Ectodermal cell (in vitro differentiated cells): ENCODE data around the gene DIP2C.

ENCODE experiments used
- H3K27ac ChIP-seq: 2 replicates; pipeline ENCODE4 v1.7.0; 2013; ENCODE audit warnings: mild to moderate bottlenecking, low read depth, low read length; ENCODE audit not compliant: insufficient read depth, poor library complexity, severe bottlenecking
- H3K27me3 ChIP-seq: 2 replicates; pipeline ENCODE4 v1.7.0; 2013; ENCODE audit warnings: mild to moderate bottlenecking, low read length; ENCODE audit not compliant: insufficient read depth, control insufficient read depth, poor library complexity, severe bottlenecking
- H3K36me3 ChIP-seq: one replicate; pipeline ENCODE4 v1.7.0; 2013; ENCODE audit warnings: low read length; ENCODE audit not compliant: control insufficient read depth, insufficient read depth
- H3K4me1 ChIP-seq: one replicate; pipeline ENCODE4 v1.7.0; 2013; ENCODE audit warnings: low read length; ENCODE audit not compliant: control insufficient read depth, insufficient read depth
- H3K4me3 ChIP-seq: 2 replicates; pipeline ENCODE4 v1.7.0; 2013; ENCODE audit warnings: low read depth, low read length, control low read depth; ENCODE audit not compliant: insufficient read depth
- H3K9me3 ChIP-seq: 2 replicates; pipeline ENCODE4 v1.7.0; 2013; ENCODE audit warnings: mild to moderate bottlenecking, low read length, moderate library complexity; ENCODE audit not compliant: control insufficient read depth
- WGBS, 2 experiments: methylation state at CpG; one replicate each; pipeline ENCODE4 v1.1.7; 2013; ENCODE audit warnings: missing lambda C conversion rate in 2 of 2; 5-methylcytosine and 5-hydroxymethylcytosine counted together

Gene DIP2C

DNA sequence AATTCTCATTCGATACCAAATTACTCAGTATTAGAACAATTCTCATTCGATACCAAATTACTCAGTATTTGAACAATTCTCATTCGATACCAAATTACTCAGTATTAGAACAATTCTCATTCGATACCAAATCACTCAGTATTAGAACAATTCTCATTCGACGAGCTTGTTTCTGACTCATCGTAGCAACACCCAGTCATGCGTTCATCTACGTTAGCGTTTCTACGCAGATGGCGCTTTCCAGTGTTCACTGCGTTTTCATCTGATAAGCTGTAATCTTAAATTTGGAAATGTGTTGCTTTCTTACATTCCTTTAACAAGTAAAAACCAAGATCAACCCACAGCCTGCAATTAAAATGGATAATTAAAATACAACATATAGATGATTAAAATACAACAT is 277.9 kb downstream of the DIP2C start:
- Histone ChIP-seq H3K27ac (no peak overlapping the region), H3K27me3 (no peaks in the 10 kb centered on the region), H3K4me1 (no peaks in the 10 kb centered on the region), H3K9me3 (no peaks in the 10 kb centered on the region), H3K36me3 (peaks cover 4% of the 10 kb centered on the region), H3K4me3 (no peak overlapping the region)
- WGBS, 2 experiments, result 93 to 94% methylated on average over 11 to 13 of the region's 13 CpGs

DNA sequence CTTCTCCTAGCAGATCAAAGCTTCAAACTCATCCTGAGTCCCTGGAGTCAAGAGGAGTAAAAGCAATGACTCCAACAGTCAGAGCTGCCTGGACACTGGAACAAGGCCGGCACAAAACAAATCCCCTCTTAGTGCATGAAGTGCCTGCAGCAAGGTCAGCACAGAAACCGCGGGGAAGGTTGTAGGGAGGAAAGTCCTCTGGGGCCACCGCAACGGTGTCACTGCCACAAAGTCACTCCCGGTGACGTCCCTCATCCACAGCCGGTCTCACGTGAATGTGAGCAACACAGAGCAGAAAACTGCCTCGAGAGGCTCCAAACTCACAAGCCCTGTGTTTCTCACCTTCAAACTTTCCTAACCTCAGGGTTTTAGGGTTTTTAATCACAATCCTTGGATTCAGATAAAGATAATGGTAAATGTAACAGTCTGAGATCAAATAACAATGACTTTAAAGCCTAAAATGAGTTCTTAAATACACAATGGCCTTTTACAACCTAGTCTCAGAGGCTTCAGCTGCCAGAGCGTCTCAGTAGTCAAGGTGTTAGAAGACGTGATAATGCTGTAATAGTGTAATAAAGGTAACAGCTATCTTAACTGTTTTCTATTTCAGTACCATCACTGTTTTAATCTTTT is 279.9 kb downstream of the DIP2C start:
- Histone ChIP-seq H3K4me1 (no peaks in the 10 kb centered on the region), H3K36me3 (peaks cover 4% of the 10 kb centered on the region), H3K27ac (no peak overlapping the region), H3K27me3 (no peaks in the 10 kb centered on the region), H3K9me3 (no peaks in the 10 kb centered on the region), H3K4me3 (no peak overlapping the region)
- 93 to 94% methylated on average over 10 to 12 of the region's 12 CpGs for WGBS, 2 experiments

DNA sequence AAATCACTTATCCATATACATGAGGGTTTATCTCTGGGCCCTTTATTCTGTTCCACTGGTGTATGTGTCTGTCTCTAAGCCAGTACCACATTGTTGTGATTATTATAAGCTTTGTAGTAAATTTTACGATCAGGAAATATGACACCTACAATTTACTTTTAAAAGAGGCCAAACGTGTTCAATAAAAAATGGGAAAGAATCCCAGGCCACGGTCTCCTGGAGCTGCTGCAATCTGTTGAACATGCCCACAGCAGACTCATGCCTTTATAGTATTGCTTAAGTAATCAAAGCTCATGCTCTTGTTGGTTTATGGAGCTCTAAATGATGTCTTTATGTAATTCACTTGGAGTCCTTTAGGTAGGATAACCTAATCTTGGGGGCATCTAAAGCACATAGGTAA is 281.2 kb downstream of the DIP2C start:
- WGBS, 2 experiments, result 95 to 98% methylated on average over 3 of the region's 3 CpGs
- H3K27me3 ChIP-seq, result no peaks in the 10 kb centered on the region
- no peak overlapping the region for H3K27ac ChIP-seq
- no peak overlapping the region for H3K4me3 ChIP-seq
- H3K36me3 ChIP-seq, result peaks cover 4% of the 10 kb centered on the region
- no peaks in the 10 kb centered on the region for H3K4me1 ChIP-seq
- no peaks in the 10 kb centered on the region for H3K9me3 ChIP-seq

DNA sequence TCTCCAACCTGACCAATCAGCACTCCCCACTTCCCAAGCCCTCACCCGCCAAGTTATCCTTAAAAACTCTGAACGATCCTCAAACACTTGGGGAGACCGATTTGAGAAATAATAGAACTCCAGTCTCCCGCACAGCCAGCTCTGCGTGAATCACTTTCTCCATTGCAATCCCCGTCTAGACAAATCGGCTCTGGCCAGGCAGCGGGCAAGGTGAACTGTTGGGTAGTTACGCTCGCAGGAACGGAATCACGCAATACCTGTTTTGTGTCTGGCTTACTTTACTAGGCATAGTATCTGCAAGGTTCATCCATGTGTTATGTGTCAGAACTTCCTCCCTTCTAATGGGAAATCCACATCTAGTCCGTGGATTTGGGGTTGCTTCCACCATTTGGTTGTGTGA is 282.5 kb downstream of the DIP2C start:
- 94 to 95% methylated on average over 13 of the region's 13 CpGs for WGBS, 2 experiments
- peaks cover 4% of the 10 kb centered on the region for H3K36me3 ChIP-seq
- H3K4me1 ChIP-seq, result no peaks in the 10 kb centered on the region
- no peak overlapping the region for H3K27ac ChIP-seq
- H3K27me3 ChIP-seq, result no peaks in the 10 kb centered on the region
- H3K9me3 ChIP-seq, result no peaks in the 10 kb centered on the region
- no peak overlapping the region for H3K4me3 ChIP-seq

DNA sequence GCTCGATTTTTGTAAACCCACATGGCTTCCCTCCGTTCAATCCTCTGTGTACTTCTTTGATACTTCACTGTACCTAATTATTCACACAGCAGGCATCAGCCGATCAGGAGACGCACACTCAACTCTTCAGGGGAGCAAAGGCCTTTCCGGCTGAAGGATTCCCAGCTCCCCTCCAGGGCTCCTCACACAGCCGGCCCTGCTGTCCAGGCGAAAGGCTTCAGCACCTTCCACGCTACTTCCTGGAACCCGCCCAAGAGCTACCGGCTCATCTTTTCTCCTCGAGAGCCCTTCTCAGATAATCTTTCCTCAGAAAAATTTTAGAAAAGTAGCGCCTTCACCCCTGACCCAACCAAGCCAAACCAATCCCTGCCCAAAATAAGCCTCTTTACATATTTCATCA is 283.8 kb downstream of the DIP2C start:
- H3K9me3 ChIP-seq, result no peaks in the 10 kb centered on the region
- H3K36me3 ChIP-seq, result peaks cover 4% of the 10 kb centered on the region
- no peak overlapping the region for H3K27ac ChIP-seq
- H3K4me1 ChIP-seq, result no peaks in the 10 kb centered on the region
- no peak overlapping the region for H3K4me3 ChIP-seq
- H3K27me3 ChIP-seq, result no peaks in the 10 kb centered on the region
- 81 to 86% methylated on average over 12 of the region's 12 CpGs for WGBS, 2 experiments

DNA sequence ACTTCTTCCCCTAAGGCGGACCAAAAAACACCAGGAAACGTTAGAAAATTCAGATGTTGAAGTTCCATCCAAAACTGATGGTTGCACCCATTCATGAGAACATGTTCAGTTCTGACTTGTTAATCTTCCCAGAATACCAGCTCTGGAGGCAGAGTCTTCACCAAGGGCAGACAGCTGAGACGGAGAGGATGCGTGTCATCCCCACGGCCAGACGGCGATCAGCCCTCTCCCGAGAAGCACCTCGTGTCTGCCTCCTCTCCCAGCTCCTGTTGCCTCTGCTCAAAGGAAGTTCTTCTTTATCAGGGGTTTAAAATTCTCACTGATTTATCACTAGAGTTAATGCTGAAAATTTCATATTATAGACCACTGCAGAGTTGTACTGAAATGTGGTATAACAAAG is 284.5 kb downstream of the DIP2C start:
- Histone ChIP-seq H3K36me3 (peaks cover 4% of the 10 kb centered on the region), H3K27ac (no peak overlapping the region), H3K9me3 (no peaks in the 10 kb centered on the region), H3K27me3 (no peaks in the 10 kb centered on the region), H3K4me1 (no peaks in the 10 kb centered on the region), H3K4me3 (no peak overlapping the region)
- WGBS, 2 experiments, result 94 to 95% methylated on average over 9 of the region's 9 CpGs

DNA sequence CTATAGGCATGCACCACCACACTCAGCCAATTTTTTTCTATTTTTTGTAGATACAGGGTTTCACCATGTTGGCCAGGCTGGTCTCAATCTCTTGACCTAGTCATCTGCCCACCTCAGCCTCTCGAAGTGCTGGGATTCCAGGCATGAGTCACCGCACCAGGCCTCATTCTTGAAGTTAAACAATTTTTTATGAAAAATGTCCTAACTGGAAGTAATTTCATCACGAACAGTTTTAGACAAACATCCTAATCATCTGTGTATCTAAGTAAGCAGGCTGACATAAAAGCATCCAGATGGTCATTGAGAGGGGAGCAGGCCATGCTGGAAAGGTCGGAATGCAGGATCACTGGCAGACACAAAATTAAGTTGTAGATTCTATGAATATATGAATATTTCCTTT is 285.1 kb downstream of the DIP2C start:
- WGBS, 2 experiments, result 97 to 99% methylated on average over 4 of the region's 4 CpGs
- no peaks in the 10 kb centered on the region for H3K27me3 ChIP-seq
- H3K4me1 ChIP-seq, result no peaks in the 10 kb centered on the region
- H3K9me3 ChIP-seq, result no peaks in the 10 kb centered on the region
- H3K36me3 ChIP-seq, result peaks cover 4% of the 10 kb centered on the region
- H3K4me3 ChIP-seq, result no peak overlapping the region
- no peak overlapping the region for H3K27ac ChIP-seq

DNA sequence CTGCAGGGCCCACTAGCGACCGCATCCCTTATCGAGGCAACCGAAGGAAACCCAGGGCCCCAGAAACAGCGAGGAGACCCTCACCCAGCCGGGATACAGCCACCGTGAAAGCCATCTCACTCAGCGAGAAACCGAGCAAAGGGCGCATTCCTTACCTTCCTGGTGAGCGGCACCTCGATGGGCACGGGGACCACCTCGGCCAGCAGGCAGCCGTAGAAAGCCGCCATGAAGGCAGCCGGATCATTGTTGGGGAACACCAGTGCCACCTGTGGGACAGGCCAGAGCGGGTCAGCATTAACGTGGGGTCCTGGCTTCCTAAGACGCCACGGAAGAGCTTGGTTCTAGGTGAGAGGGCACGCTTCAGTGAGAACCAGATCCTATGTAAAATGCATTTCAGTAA is 290.5 kb downstream of the DIP2C start:
- Histone ChIP-seq H3K27me3 (no peaks in the 10 kb centered on the region), H3K36me3 (no peaks in the 10 kb centered on the region), H3K27ac (no peak overlapping the region), H3K4me1 (no peaks in the 10 kb centered on the region), H3K4me3 (no peak overlapping the region), H3K9me3 (no peaks in the 10 kb centered on the region)
- WGBS, 2 experiments, result 88 to 89% methylated on average over 22 of the region's 22 CpGs

DNA sequence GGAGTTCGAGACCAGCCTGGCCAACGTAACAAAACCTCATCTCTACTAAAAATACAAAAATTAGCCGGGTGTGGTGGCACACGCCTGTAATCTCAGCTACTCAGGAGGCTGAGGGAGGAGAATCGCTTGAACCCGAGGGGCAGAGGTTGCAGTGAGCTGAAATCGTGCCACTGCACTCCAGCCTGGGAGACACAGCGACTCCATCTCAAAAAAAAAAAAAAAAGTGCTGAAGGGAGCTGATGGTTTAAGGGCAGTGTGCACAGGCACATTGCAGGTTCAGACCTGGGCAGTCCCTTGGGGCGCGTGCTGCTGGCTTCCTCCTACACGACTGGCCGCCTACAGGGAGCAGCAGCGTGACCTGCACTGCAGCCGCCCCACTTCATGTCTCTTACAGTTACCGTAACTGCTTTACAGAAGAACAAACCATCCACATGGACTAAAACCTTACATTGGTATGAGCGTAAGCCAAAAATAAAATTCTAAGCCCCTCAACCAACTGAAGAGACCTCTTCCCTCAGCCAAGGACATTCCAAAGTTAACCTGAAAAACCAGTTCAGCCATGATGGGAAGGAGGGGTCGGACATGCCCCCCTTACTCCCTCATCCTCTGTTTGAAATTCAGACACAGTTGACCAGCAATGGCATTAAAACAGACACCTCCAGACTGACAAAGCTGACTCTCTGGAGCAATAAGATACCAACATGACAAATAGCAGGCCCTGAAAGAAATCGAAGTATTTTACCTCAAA is 292.0 kb downstream of the DIP2C start:
- 94 to 95% methylated on average over 17 to 18 of the region's 18 CpGs for WGBS, 2 experiments
- H3K27me3 ChIP-seq, result no peaks in the 10 kb centered on the region
- no peak overlapping the region for H3K27ac ChIP-seq

DNA sequence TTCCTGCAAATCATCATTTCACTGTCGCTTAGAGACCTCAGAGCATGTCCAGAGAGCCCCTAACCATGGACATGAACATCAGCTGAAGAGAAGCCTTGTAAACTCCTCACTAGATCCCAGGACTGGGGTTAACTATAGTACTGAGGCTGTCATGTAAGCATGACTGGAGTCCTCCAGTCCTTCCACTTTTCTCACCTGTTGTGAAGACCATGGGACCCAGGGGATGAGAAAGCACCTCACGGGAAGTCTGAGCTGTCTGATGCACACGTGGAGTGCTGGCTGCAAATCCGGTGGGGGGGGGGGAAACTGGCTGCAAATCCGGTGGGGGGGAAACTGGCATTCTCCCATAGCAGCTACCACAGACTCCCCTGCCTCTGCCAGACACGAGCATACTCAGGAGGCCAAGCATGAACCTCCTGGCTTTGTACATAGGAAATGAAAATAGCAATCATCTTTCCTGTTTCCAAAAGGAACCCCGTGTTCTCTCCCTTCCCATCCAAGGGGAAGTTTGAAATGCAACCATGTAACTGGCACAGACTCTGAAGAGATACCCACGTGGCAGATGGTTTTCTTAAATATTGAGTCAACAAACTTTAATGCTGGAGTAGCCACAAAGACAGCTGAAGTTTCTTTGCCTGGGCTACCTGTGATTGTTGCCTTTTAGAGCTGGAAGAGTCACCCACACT is 292.8 kb downstream of the DIP2C start:
- WGBS, 2 experiments, result 85 to 90% methylated on average over 8 of the region's 8 CpGs
- H3K27me3 ChIP-seq, result no peaks in the 10 kb centered on the region
- no peak overlapping the region for H3K4me3 ChIP-seq
- no peaks in the 10 kb centered on the region for H3K36me3 ChIP-seq
- no peaks in the 10 kb centered on the region for H3K4me1 ChIP-seq
- no peaks in the 10 kb centered on the region for H3K9me3 ChIP-seq
- H3K27ac ChIP-seq, result no peak overlapping the region

More for the DNA sequence above, 292.0 kb downstream of the DIP2C start:
- Histone ChIP-seq H3K4me3 (no peak overlapping the region), H3K9me3 (no peaks in the 10 kb centered on the region), H3K36me3 (no peaks in the 10 kb centered on the region), H3K4me1 (no peaks in the 10 kb centered on the region)
